H1 (cell line): ENCODE results near the gene CACNA1D. TPM values are rescaled to one million over a fixed set of nuclear protein-coding genes. Genes with fewer than 3 reads are reported as not detected.

ENCODE experiments used
- CTCF ChIA-PET: fragments of 300-600 bp; sonication (Branson Sonifier 250); formaldehyde crosslinking; loops from one replicate; lab custom pipeline; 2021; ENCODE audit not compliant: partially characterized antibody; lab: Charles Lee
- POLR2A ChIA-PET: fragments of 300-600 bp; sonication (Branson Sonifier 250); formaldehyde crosslinking; loops from one replicate; lab custom pipeline; 2021; ENCODE audit warnings: inconsistent platforms; ENCODE audit not compliant: partially characterized antibody; lab: Charles Lee
- DNase-seq, 2 experiments: peaks; one replicate each; pipeline versions ENCODE4 v3.0.0 to v3.0.0-alpha.2; 2010 to 2022; ENCODE audit warnings: low spot score in 2 of 2, low read depth in 1 of 2, mixed read lengths in 1 of 2
- FAIRE-seq: peaks from 2 replicates; lab custom pipeline; 2011; peaks lifted over from hg19 to GRCh38; lab: Jason Lieb, UNC
- H2AFZ ChIP-seq: 2 replicates; pipeline ENCODE4 v1.8.1; 2012; ENCODE audit warnings: low read length, inconsistent platforms
- H2AK5ac ChIP-seq: 2 replicates; pipeline ENCODE4 v1.6.1; 2013; ENCODE audit warnings: low read depth, low read length
- H2BK120ac ChIP-seq: replicated peaks from 2 replicates; pipeline ENCODE3; 2013; ENCODE audit warnings: low read depth, low read length, inconsistent platforms
- H2BK12ac ChIP-seq: 2 replicates; pipeline ENCODE4 v1.6.1; 2013; ENCODE audit warnings: low read depth, low read length
- H2BK15ac ChIP-seq: 2 replicates; pipeline ENCODE4 v1.6.1; 2013; ENCODE audit warnings: low read length
- H2BK20ac ChIP-seq: 2 replicates; pipeline ENCODE4 v1.6.1; 2013; ENCODE audit warnings: low read length
- H2BK5ac ChIP-seq: 2 replicates; pipeline ENCODE4 v1.6.1; 2013; ENCODE audit warnings: low read depth, low read length
- H3K14ac ChIP-seq: 2 replicates; pipeline ENCODE4 v1.6.1; 2013; ENCODE audit warnings: inconsistent platforms; ENCODE audit not compliant: insufficient read length
- H3K18ac ChIP-seq: 2 replicates; pipeline ENCODE4 v1.6.1; 2013; ENCODE audit warnings: low read length; ENCODE audit errors: extremely low read depth
- H3K23ac ChIP-seq: 2 replicates; pipeline ENCODE4 v1.6.1; 2013; ENCODE audit warnings: inconsistent platforms; ENCODE audit not compliant: insufficient read length
- H3K23me2 ChIP-seq: 2 replicates; pipeline ENCODE4 v1.6.1; 2013; ENCODE audit warnings: low read depth, low read length
- H3K27ac ChIP-seq: 2 replicates; pipeline ENCODE4 v1.6.1; 2011; ENCODE audit warnings: low read depth, low read length, inconsistent platforms
- H3K27me3 ChIP-seq, 4 experiments: replicated peaks in 1 of 4; 1 replicate in 1 of 4; 2 replicates in 3 of 4; pipeline versions ENCODE4 v1.6.1 to v1.8.1; 2011 to 2013; ENCODE audit warnings: low read length in 3 of 4, mild to moderate bottlenecking in 3 of 4, inconsistent platforms in 2 of 4, mixed read lengths in 2 of 4, moderate library complexity in 1 of 4; ENCODE audit not compliant: control insufficient read depth in 3 of 4, insufficient read depth in 3 of 4; ENCODE audit errors: extremely low read depth in 1 of 4
- H3K36me3 ChIP-seq, 4 experiments: 2 replicates each; pipeline versions ENCODE4 v1.6.1 to v1.8.1; 2011 to 2013; ENCODE audit warnings: mild to moderate bottlenecking in 4 of 4, low read length in 3 of 4, moderate library complexity in 2 of 4, control low read depth in 1 of 4, inconsistent platforms in 1 of 4; ENCODE audit not compliant: insufficient read depth in 4 of 4, control insufficient read depth in 2 of 4
- H3K4ac ChIP-seq: replicated peaks from 2 replicates; pipeline ENCODE3; 2013; ENCODE audit warnings: low read length, low read depth, mixed read lengths, inconsistent platforms; ENCODE audit not compliant: insufficient read length
- H3K4me1 ChIP-seq, 4 experiments: replicated peaks in 1 of 4; 1 replicate in 1 of 4; 2 replicates in 3 of 4; pipeline versions ENCODE4 v1.6.1 to v1.8.1; 2011 to 2013; ENCODE audit warnings: low read length in 3 of 4, inconsistent platforms in 2 of 4, mixed read lengths in 1 of 4; ENCODE audit not compliant: insufficient read depth in 4 of 4, control insufficient read depth in 3 of 4
- H3K4me2 ChIP-seq, 2 experiments: 2 replicates each; pipeline versions ENCODE4 v1.6.1 to v1.8.1; 2011 to 2013; ENCODE audit warnings: low read depth in 2 of 2, low read length in 2 of 2, control low read depth in 1 of 2, inconsistent platforms in 1 of 2, mild to moderate bottlenecking in 1 of 2; ENCODE audit not compliant: insufficient read depth in 1 of 2
- H3K4me3 ChIP-seq, 4 experiments: fragments of 200-600, 300-600 bp in 1 of 4; sonication (generic), shearing (Covaris generic), sonication (Bioruptor Twin) in 1 of 4; 2 replicates each; pipeline versions ENCODE4 v1.5.1 to v1.8.1; 2011 to 2016; ENCODE audit warnings: low read length in 4 of 4, low read depth in 3 of 4, control low read depth in 2 of 4, inconsistent platforms in 2 of 4, mild to moderate bottlenecking in 2 of 4, mixed read lengths in 1 of 4, moderate library complexity in 1 of 4; ENCODE audit not compliant: insufficient read depth in 2 of 4; ENCODE audit errors: extremely low read depth in 1 of 4
- H3K56ac ChIP-seq: replicated peaks from 2 replicates; pipeline ENCODE3; 2013; ENCODE audit warnings: low read depth, mild to moderate bottlenecking, mixed read lengths, low read length, inconsistent platforms; ENCODE audit not compliant: insufficient read length
- H3K79me1 ChIP-seq: 2 replicates; pipeline ENCODE4 v1.6.1; 2013; ENCODE audit warnings: low read depth, low read length, control low read depth
- H3K79me2 ChIP-seq, 2 experiments: 2 replicates each; pipeline versions ENCODE4 v1.6.1 to v1.8.1; 2012 to 2013; ENCODE audit warnings: low read length in 2 of 2, mild to moderate bottlenecking in 2 of 2, inconsistent platforms in 1 of 2; ENCODE audit not compliant: insufficient read depth in 2 of 2, control insufficient read depth in 1 of 2
- H3K9ac ChIP-seq, 4 experiments: replicated peaks in 1 of 4; 1 replicate in 1 of 4; 2 replicates in 3 of 4; pipeline versions ENCODE4 v1.6.1 to v1.8.1; 2011 to 2013; ENCODE audit warnings: low read depth in 3 of 4, low read length in 3 of 4, control low read depth in 2 of 4, mild to moderate bottlenecking in 2 of 4, moderate library complexity in 2 of 4, inconsistent platforms in 1 of 4; ENCODE audit errors: extremely low read depth in 1 of 4
- H3K9me3 ChIP-seq, 2 experiments: 2 replicates each; pipeline versions ENCODE4 v1.6.1 to v1.8.1; 2012 to 2013; ENCODE audit warnings: mild to moderate bottlenecking in 2 of 2, moderate library complexity in 2 of 2, control low read depth in 1 of 2, inconsistent platforms in 1 of 2, low read depth in 1 of 2, low read length in 1 of 2, mixed read lengths in 1 of 2; ENCODE audit not compliant: insufficient read depth in 2 of 2
- H4K20me1 ChIP-seq, 2 experiments: replicated peaks in 1 of 2; 2 replicates each; pipeline versions ENCODE3 to v1.8.1; 2011 to 2013; ENCODE audit warnings: inconsistent platforms in 2 of 2, low read length in 2 of 2, mild to moderate bottlenecking in 1 of 2; ENCODE audit not compliant: insufficient read depth in 2 of 2, control insufficient read depth in 1 of 2
- H4K5ac ChIP-seq: 2 replicates; pipeline ENCODE4 v1.6.1; 2013; ENCODE audit warnings: low read length, low read depth, mixed read lengths, inconsistent platforms; ENCODE audit not compliant: insufficient read length
- H4K8ac ChIP-seq: 2 replicates; pipeline ENCODE4 v1.8.0; 2013; ENCODE audit warnings: mild to moderate bottlenecking, moderate library complexity, low read length, inconsistent platforms; ENCODE audit not compliant: insufficient read depth; ENCODE audit errors: extremely low read depth
- H4K91ac ChIP-seq: replicated peaks from 2 replicates; pipeline ENCODE3; 2013; ENCODE audit warnings: low read length, mixed read lengths, inconsistent platforms; ENCODE audit not compliant: insufficient read length
- CTBP2 ChIP-seq: IDR thresholded peaks from 2 replicates; pipeline ENCODE4 v1.7.0; 2011; ENCODE audit warnings: borderline replicate concordance, mild to moderate bottlenecking, moderate library complexity, mixed read lengths, low read length; ENCODE audit not compliant: insufficient read depth, insufficient read length
- HDAC2 ChIP-seq, 2 experiments: fragments of 300-600 bp in 1 of 2; sonication (generic) in 1 of 2; IDR thresholded peaks; 2 replicates each; pipeline ENCODE4 v1.6.1; 2011 to 2012; ENCODE audit warnings: low read depth in 2 of 2, low read length in 2 of 2, mild to moderate bottlenecking in 2 of 2, moderate library complexity in 2 of 2, borderline replicate concordance in 1 of 2, inconsistent platforms in 1 of 2
- JUN ChIP-seq: IDR thresholded peaks from 2 replicates; pipeline ENCODE4 v1.6.1; 2011; ENCODE audit warnings: low read depth, mild to moderate bottlenecking, improper control_type of control experiment, low read length
- JUND ChIP-seq: IDR thresholded peaks from 2 replicates; pipeline ENCODE4 v1.6.1; 2011; ENCODE audit warnings: mild to moderate bottlenecking, improper control_type of control experiment, low read length
- POU5F1 ChIP-seq: IDR thresholded peaks from 2 replicates; pipeline ENCODE4 v1.6.1; 2011; ENCODE audit warnings: low read depth, mild to moderate bottlenecking, low read length, moderate library complexity
- RNF2 ChIP-seq: fragments of 200-900, 300-1000 bp; sonication (generic); IDR thresholded peaks from 2 replicates; pipeline ENCODE4 v1.7.1; 2016; ENCODE audit warnings: borderline replicate concordance, low read depth, mild to moderate bottlenecking, antibody characterized with exemption, low read length; ENCODE audit not compliant: poor library complexity, severe bottlenecking; ENCODE audit errors: missing control alignments
- TAF7 ChIP-seq: optimal IDR thresholded peaks from 2 replicates; pipeline ENCODE3; 2011; ENCODE audit warnings: low read depth, mild to moderate bottlenecking, inconsistent platforms, low read length, moderate library complexity, borderline replicate concordance
- TCF12 ChIP-seq: IDR thresholded peaks from 2 replicates; pipeline ENCODE4 v1.6.1; 2011; ENCODE audit warnings: low read depth, mild to moderate bottlenecking, low read length
- TEAD4 ChIP-seq: IDR thresholded peaks from 2 replicates; pipeline ENCODE4 v1.6.1; 2012; ENCODE audit warnings: low read depth, low read length, inconsistent platforms, mixed read lengths
- YY1 ChIP-seq: IDR thresholded peaks from 2 replicates; pipeline ENCODE4 v1.6.1; 2011; ENCODE audit warnings: low read depth, mild to moderate bottlenecking, low read length
- WGBS, 2 experiments: shearing (Covaris generic) in 1 of 2; methylation state at CpG; one replicate each; pipeline versions ENCODE4 v1.1.6 to v1.1.7; 2013 to 2015; ENCODE audit warnings: low lambda C conversion rate in 2 of 2, mixed read lengths in 2 of 2, inconsistent platforms in 1 of 2, low coverage in 1 of 2, missing lambda C conversion rate in 1 of 2; ENCODE audit not compliant: insufficient replicate concordance in 2 of 2, insufficient coverage in 1 of 2, insufficient read length in 1 of 2; ENCODE audit errors: extremely low coverage in 1 of 2, missing lambda C conversion rate in 1 of 2; 5-methylcytosine and 5-hydroxymethylcytosine counted together
- polyA plus RNA-seq, 7 experiments: library from polyadenylated mRNA; depleted of rRNA in 3 of 7; stranded (reverse) in 5 of 7; unstranded in 2 of 7; fragments of >200 nt in 5 of 7; fragments of 200-250 nt in 2 of 7; gene quantifications; 1 replicate in 5 of 7; 2 replicates in 1 of 7; 4 replicates in 1 of 7; pipeline versions ENCODE4 v1.2.1 to v1.2.3, GENCODE V29; 2011 to 2013; ENCODE audit warnings: missing spikeins in 2 of 7, mixed read lengths in 2 of 7
- total RNA-seq: library from RNA; stranded (reverse); fragmentation: NEBNext Ultra II Directional; extraction: Animal tissue kit (Norgen Biotek cat#: 25700); gene quantifications from 2 replicates; pipeline ENCODE4 v1.2.1, GENCODE V29; 2021

The CACNA1D gene
- total and polyA plus RNA-seq, 2 of the 8 experiments (the other 6 are each of a cell fraction or from before 2014, with no cell fraction given), result 2.0 to 2.9 TPM

DNA sequence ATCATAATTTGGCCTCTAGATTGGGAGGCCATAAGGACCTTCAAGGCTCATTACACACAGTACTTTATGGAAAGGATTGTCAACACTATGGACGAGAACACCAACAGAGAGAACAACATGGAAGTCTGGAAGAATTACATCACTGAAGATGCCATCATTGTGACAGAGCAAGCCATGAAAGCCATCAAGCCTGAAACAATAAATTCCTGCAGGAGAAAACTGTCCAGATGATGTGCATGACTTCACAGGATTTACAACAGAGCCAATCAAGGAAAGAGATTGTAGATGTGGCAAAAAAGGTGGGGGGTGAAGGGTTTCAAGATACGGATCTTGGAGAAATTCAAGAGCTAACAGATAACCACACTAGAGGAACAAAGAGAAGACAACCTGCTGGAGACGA, 367.8 kb downstream of the CACNA1D start:
- no peak overlapping the region for H2BK20ac ChIP-seq
- no peak overlapping the region for H3K23ac ChIP-seq
- no peak overlapping the region for H3K9ac ChIP-seq
- H3K27me3 ChIP-seq, result no peaks in the 10 kb centered on the region
- H2BK5ac ChIP-seq, result no peak overlapping the region
- H4K5ac ChIP-seq, result no peak overlapping the region
- no peak overlapping the region for H3K18ac ChIP-seq
- no peak overlapping the region for H3K14ac ChIP-seq
- H3K4me1 ChIP-seq, result no peaks in the 10 kb centered on the region
- CTCF ChIA-PET, result interaction anchor here (0.6 to 1.4 kb wide), 5 partner anchors 9 to 484 kb away, joined by 3 to 4 read pairs (median 3); no protein-coding TSS in a partner anchor
- no peak overlapping the region for H2BK15ac ChIP-seq
- H3K36me3 ChIP-seq, result peaks cover 2 to 40% (median 22%) of the 10 kb centered on the region in 4 experiments; a peak in 6 of 8 replicates
- H4K8ac ChIP-seq, result no peak overlapping the region
- no peak overlapping the region for H3K56ac ChIP-seq
- H3K79me1 ChIP-seq, result no peaks in the 10 kb centered on the region
- H2AFZ ChIP-seq, result no peak overlapping the region
- no peaks in the 10 kb centered on the region for H3K9me3 ChIP-seq
- H3K79me2 ChIP-seq, result no peaks in the 10 kb centered on the region
- H3K4ac ChIP-seq, result no peak overlapping the region
- no peak overlapping the region for H2AK5ac ChIP-seq
- H4K20me1 ChIP-seq, result peaks cover 2 to 4% of the 10 kb centered on the region in 2 experiments
- no peak overlapping the region for H2BK12ac ChIP-seq
- no peak overlapping the region for H3K27ac ChIP-seq
- POLR2A ChIA-PET, result interaction anchor here (0.8 kb wide), 1 partner anchor 17 kb away, joined by 3 read pairs; no protein-coding TSS in a partner anchor
- WGBS, 2 experiments, result 76% methylated on average over 3 of the region's 3 CpGs; no CpG with 5 or more reads in 1 of the 2 experiments
- H3K4me2 ChIP-seq, result no peak overlapping the region
- H2BK120ac ChIP-seq, result no peak overlapping the region
- FAIRE-seq (no peak), DNase-seq (no peak)
- H3K4me3 ChIP-seq, result no peak overlapping the region
- no peaks in the 10 kb centered on the region for H3K23me2 ChIP-seq
- no peak overlapping the region for H4K91ac ChIP-seq
- TF ChIP-seq TEAD4 (no peak), HDAC2 (IDR thresholded peaks at IDR 0.05; ENCODE audit: borderline replicate concordance in 1 of 2, low read depth in 2 of 2, low read length in 2 of 2) (no peak), JUND (no peak), RNF2 (no peak), POU5F1 (no peak), TCF12 (no peak), YY1 (no peak), TAF7 (no peak), JUN (no peak), CTBP2 (no peak)
